22Rv1 (cell line): Measurements from ENCODE around the gene DIP2C.
"Not testable (repeated sequence)": the region's sequence is repeated elsewhere in the genome, so short reads cannot be mapped to it uniquely, and the experiment has no call there.

ENCODE experiments used
- H3K27ac ChIP-seq: fragments of 450-650 bp; 2 replicates; pipeline ENCODE4 v1.5.1; 2017
- ZFX ChIP-seq: fragments of 450-650 bp; IDR thresholded peaks from 2 replicates; pipeline ENCODE4 v1.6.1; 2017; ENCODE audit warnings: antibody characterized with exemption, borderline replicate concordance
- TF ChIP-seq, protein P1 (sequence below): fragments of 450-650 bp; IDR thresholded peaks from 2 replicates; pipeline ENCODE4 v1.5.1; 2017; ENCODE audit warnings: mild to moderate bottlenecking

Gene DIP2C

DNA sequence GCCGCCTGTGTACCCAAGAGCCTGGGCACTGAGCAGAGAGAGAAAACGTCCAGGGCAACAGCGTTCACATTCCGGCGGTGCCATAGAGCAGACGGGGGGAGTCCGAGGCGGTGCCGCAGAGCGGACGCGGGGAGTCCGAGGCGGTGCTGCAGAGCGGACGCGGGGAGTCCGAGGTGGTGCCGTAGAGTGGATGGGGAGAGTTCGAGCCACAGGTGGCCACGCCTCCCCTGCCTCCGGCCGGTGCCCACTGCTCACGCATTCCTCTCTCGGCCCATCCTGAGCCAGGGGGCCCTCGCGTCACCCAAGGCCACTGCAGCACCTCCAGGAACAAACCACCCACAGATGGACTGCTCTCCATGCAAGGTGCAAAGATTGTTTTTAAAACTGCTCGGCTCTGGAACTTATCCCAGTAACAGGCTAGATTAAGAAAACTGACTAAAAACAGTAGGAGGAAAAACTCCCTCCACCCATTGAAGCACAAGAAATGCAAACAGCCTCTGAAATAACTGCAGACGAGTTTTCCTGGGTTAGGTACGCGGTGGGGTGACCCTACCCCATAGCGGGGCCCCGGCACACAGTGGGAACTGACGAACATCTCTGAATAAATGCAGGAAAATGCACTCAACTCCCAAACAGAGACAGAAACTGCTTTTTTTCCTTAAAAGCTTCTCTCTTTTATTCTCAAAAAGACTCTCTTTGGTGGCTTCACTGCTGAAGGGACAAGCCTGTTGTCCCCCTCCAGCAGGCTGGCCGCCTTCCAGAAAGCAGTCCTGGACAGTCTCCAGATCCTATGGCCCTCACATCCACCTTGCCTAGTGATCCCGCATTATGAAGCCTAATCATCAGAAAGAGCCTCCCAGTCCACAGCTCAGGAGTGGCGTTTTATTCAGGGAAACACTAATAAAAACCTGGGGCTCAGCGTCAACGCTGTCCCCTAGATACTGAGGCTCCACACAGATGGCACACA lies 55.9 kb downstream of the DIP2C start:
- no peak overlapping the region for H3K27ac ChIP-seq
- TF ChIP-seq, protein P1, sequence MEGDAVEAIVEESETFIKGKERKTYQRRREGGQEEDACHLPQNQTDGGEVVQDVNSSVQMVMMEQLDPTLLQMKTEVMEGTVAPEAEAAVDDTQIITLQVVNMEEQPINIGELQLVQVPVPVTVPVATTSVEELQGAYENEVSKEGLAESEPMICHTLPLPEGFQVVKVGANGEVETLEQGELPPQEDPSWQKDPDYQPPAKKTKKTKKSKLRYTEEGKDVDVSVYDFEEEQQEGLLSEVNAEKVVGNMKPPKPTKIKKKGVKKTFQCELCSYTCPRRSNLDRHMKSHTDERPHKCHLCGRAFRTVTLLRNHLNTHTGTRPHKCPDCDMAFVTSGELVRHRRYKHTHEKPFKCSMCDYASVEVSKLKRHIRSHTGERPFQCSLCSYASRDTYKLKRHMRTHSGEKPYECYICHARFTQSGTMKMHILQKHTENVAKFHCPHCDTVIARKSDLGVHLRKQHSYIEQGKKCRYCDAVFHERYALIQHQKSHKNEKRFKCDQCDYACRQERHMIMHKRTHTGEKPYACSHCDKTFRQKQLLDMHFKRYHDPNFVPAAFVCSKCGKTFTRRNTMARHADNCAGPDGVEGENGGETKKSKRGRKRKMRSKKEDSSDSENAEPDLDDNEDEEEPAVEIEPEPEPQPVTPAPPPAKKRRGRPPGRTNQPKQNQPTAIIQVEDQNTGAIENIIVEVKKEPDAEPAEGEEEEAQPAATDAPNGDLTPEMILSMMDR, result no peak
- no peak for TF ChIP-seq ZFX

DNA sequence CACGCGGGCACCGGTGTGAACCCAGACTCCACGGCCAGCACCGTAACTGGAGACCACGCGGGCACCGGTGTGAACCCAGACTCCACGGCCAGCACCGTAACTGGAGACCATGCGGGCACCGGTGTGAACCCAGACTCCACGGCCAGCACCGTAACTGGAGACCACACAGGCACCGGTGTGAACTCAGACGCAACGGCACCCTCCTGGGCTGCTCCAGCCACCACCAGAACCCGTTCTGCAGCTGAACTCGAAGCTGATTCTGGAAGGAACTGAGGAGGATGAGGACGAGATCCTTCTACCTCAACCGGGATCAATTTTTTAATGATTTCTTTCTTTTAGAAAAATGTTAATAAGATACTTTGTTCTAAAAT lies 56.7 kb downstream of the DIP2C start:
- H3K27ac ChIP-seq, result not testable (repeated sequence)

DNA sequence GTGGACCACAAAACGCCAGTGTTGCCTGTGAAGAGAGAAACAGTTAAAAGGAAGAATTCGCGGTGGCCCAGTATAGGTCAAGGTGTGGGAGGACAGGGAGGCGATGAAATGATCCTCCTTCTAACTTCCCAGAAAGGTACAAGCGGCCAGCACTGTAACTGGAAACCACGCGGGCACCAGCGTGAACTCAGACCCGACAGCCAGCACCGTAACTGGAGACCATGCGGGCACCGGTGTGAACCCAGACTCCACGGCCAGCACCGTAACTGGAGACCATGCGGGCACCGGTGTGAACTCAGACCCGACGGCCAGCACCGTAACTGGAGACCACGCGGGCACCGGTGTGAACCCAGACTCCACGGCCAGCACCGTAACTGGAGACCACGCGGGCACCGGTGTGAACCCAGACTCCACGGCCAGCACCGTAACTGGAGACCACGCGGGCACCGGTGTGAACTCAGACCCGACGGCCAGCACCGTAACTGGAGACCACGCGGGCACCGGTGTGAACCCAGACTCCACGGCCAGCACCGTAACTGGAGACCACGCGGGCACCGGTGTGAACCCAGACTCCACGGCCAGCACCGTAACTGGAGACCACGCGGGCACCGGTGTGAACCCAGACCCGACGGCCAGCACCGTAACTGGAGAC lies 57.2 kb downstream of the DIP2C start:
- H3K27ac ChIP-seq, result not testable (repeated sequence)

DNA sequence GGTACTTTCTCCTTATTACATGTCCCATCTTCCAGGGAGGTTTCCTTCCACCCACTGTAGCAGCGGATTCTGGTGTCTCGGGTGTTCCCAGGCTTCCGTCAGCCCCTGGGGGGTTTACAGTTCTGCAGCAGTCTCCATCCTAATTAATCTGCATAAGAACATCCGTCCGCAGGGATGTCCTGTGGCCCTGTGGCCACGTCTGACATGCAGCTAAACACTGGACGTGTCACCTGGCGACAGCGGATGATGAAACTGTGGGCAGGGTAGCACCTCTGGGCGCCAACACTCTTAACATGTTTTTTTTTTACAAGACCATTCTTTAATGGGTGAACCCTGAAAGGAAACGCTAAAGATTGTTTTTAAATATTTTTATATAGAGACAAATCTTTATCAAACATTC lies 58.2 kb downstream of the DIP2C start:
- TF ChIP-seq ZFX, result no peak
- TF ChIP-seq, protein P1, result no peak
- H3K27ac ChIP-seq, result no peak overlapping the region

DNA sequence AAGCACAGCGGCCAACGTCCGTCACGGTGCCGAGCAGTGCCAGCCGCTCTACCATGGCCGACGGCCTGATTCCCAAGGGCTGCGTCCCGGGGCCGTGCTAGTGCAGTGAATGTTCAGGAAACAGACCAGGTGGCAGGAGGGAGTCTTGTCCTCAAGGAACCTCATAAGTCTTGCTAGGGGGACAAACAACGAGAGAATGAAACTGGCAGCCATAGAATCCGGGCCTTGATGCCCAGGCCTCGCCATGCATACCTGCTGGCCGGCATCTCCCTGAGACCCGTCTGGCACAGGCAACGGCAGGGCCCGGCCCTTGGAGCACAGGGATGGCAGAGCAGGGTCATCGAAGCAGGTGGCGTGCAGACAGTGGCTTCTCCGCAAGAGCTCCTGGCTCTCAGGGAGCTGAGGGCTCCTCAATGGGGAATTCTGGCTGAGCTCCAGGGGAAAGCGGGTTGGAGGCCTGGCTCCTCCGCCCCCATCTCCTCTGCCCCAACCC lies 58.8 kb downstream of the DIP2C start:
- TF ChIP-seq, protein P1, result no peak
- TF ChIP-seq ZFX, result no peak
- H3K27ac ChIP-seq, result no peak overlapping the region

DNA sequence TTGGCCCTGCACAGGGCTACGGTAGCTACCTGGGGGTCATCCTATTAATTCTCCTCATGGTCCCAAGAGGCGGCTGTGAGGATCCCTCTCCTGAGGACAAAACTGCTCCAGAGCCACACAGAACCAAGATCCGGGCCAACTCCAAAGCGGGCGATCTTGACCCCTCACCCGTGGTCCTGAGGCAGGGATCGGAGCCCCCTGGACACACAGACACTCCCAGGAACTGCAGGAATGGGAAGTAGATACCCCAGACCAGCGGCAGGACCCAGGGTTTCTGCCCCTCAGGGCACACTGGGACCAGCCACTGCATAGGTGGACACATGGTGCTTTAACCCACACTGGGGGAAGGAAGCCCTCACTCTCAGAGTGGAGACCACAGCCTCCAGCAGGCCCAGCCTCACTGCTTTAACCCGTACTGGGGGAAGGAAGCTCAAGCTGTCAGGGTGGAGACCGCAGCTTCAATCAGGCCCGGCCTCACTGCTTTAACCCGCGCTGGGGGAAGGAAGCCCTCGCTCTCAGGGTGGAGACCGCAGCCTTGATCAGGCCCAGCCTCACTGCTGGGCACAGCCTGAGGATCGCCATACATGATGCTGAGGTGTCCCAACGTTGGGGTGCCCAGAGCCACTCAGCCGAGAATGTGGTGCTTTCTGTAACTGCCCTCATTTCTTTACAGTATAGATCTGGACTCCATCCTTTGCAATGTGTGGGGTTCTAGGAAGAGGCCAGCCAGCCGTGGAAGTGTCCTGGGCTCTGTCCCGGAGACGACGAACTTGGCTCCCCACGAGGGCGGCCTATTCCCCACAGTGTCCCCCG lies 60.1 kb downstream of the DIP2C start:
- H3K27ac ChIP-seq, result no peak overlapping the region
- TF ChIP-seq, protein P1, result no peak
- TF ChIP-seq ZFX, result no peak

DNA sequence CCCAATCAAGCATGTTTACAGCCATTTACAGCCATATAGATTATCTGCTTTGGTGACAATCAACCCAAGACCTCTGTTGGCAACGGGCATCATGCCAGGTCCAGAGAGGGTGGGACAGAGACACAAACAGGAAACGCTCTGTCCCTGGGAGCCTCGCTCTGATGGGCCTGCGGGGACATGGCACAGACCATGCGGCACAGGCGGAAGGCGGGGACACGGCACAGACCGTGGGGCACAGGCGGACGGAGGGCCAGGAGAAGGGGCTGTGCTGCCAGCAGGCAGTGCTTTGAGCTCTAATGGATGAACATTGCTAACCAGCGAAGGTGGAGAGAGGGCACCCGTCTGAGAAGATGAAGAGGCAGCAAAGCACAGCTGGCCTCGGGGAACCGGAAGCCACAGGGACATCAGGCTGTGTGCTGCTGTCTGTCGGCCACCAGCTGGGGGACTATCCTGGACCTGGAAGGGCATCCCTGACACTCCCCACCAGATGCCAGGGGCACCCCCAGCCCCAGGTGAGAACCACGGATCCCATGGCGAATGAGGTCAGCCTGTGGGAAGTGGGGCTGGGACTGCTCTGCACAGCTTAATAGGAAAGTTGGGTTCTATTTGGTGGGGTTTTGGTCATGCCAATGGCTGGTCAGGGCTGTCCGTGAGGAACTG lies 61.0 kb downstream of the DIP2C start:
- TF ChIP-seq, protein P1, result no peak
- no peak for TF ChIP-seq ZFX
- H3K27ac ChIP-seq, result no peak overlapping the region
